T-helper 2 cell (primary cell): Measurements from ENCODE around the gene PCDHA3.
A peak's percentile ranks its signal among the peaks of the same experiment; 100 is the strongest.
"Not testable (repeated sequence)": the region's sequence is repeated elsewhere in the genome, so short reads cannot be mapped to it uniquely, and the experiment has no call there.

Experiments used
- DNase-seq, 5 experiments: peaks; one replicate each; pipeline versions ENCODE4 v3.0.0 to v3.0.0-alpha.2; 2012 to 2022

PCDHA3 gene

GRCh38 chr5:140821375-140822280, 20.8 kb downstream of the PCDHA3 start, which contains the start of gene PCDHA5:
PCDHA5 (plus strand) TSS chr5:140821613.
- peak in 1 of 5 experiments; percentile 8 for DNase-seq

- DNase-seq = no peak
These were observed 21.4 kb downstream of the PCDHA3 start for GRCh38 chr5:140822281-140822629.

- DNase-seq = not testable (repeated sequence)
These were observed 22.1 kb downstream of the PCDHA3 start for GRCh38 chr5:140822969-140823368.

GRCh38 chr5:140823475-140823874, 22.6 kb downstream of the PCDHA3 start:
- DNase-seq = no peak

- no peak for DNase-seq
These were observed 27.0 kb downstream of the PCDHA3 start, which contains the start of gene PCDHA6 for GRCh38 chr5:140827704-140828361. PCDHA6 (plus strand) TSS chr5:140827960; CDS start chr5:140828092, 132 bp downstream.

GRCh38 chr5:140828362-140828737, 27.5 kb downstream of the PCDHA3 start:
- DNase-seq = no peak

GRCh38 chr5:140829511-140830501, 28.9 kb downstream of the PCDHA3 start:
- DNase-seq = not testable (repeated sequence)

- DNase-seq = no peak
These were observed 33.1 kb downstream of the PCDHA3 start, which contains the start of gene PCDHA7 for GRCh38 chr5:140833993-140834392. PCDHA7 (plus strand) TSS chr5:140834269; CDS start chr5:140834384, 115 bp downstream.

GRCh38 chr5:140834439-140835008, 33.7 kb downstream of the PCDHA3 start:
- DNase-seq = not testable (repeated sequence)

GRCh38 chr5:140835622-140836510, 35.0 kb downstream of the PCDHA3 start:
- DNase-seq = no peak

GRCh38 chr5:140840978-140841962, 40.4 kb downstream of the PCDHA3 start, which contains the start of gene PCDHA8:
PCDHA8 (plus strand) TSS chr5:140841187; CDS start chr5:140841322, 135 bp downstream.
- no peak for DNase-seq

- no peak for DNase-seq
These were observed 42.2 kb downstream of the PCDHA3 start for GRCh38 chr5:140842798-140843733.

GRCh38 chr5:140848139-140849102, 47.6 kb downstream of the PCDHA3 start, which contains the start of gene PCDHA9:
PCDHA9 (plus strand) TSS chr5:140848382; CDS start chr5:140848496, 114 bp downstream.
- not testable (repeated sequence) for DNase-seq

- not testable (repeated sequence) for DNase-seq
These were observed 49.2 kb downstream of the PCDHA3 start for GRCh38 chr5:140849831-140850634.
